Measurements from ENCODE around the gene SLC49A3. TPM values are rescaled to one million over a fixed set of nuclear protein-coding genes. Genes with fewer than 3 reads are reported as not detected.
"Not testable (repeated sequence)": the region's sequence is repeated elsewhere in the genome, so short reads cannot be mapped to it uniquely, and the experiment has no call there.

SLC49A3 gene
- total RNA-seq, 1 experiment from 2014 or later = 5.5 TPM

GRCh38 chr4:635851-636627, 52.9 kb downstream of the SLC49A3 start:
- ATAC-seq = no peak
- CTCF ChIA-PET = no interaction called here
- POLR2A ChIA-PET = no interaction called here
- Histone ChIP-seq H4K20me1 (ENCODE audit: insufficient read depth) (no peaks in the 10 kb centered on the region), H3K9ac (ENCODE audit: low read length) (no peak overlapping the region), H3K4me1 (ENCODE audit: control insufficient read depth in 1 of 2, insufficient read depth in 2 of 2, low read length in 2 of 2) (no peaks in the 10 kb centered on the region), H3K27ac (ENCODE audit: low read depth, low read length) (no peak overlapping the region), H3K9me2 (ENCODE audit: insufficient read depth) (no peaks in the 10 kb centered on the region), H3K79me2 (ENCODE audit: insufficient read depth, low read length) (no peaks in the 10 kb centered on the region), H3K9me3 (ENCODE audit: control insufficient read depth in 1 of 2, insufficient read depth in 1 of 2, low read depth in 1 of 2, low read length in 2 of 2) (no peaks in the 10 kb centered on the region; a peak in 1 of 4 replicates), H3K4me3 (replicated peaks in 1 of 2; ENCODE audit: low read depth in 1 of 2, low read length in 2 of 2) (no peak overlapping the region), H3K27me3 (ENCODE audit: insufficient read depth, low read length) (no peaks in the 10 kb centered on the region), H2AFZ (ENCODE audit: low read depth, low read length, poor library complexity, severe bottlenecking) (no peak overlapping the region), H3K36me3 (ENCODE audit: control insufficient read depth in 1 of 2, insufficient read depth in 2 of 2, low read length in 2 of 2) (no peaks in the 10 kb centered on the region), H3K4me2 (ENCODE audit: low read length) (no peak overlapping the region)
- intact Hi-C loops (cut with micrococcal nuclease) = no loop called here
- no peak for TF ChIP-seq YY1 (IDR thresholded peaks at IDR 0.05; ENCODE audit: extremely low read depth, insufficient replicate concordance, low read depth, low read length)
- TF ChIP-seq JUND (IDR thresholded peaks at IDR 0.05) = no peak
- no peak for TF ChIP-seq FOSL1 (IDR thresholded peaks at IDR 0.05; ENCODE audit: low read depth)
- TF ChIP-seq EZH2phosphoT487 (IDR thresholded peaks at IDR 0.05; ENCODE audit: borderline replicate concordance) = no peak
- TF ChIP-seq SIN3A (IDR thresholded peaks at IDR 0.05; ENCODE audit: low read depth) = no peak
- TF ChIP-seq, protein P1, sequence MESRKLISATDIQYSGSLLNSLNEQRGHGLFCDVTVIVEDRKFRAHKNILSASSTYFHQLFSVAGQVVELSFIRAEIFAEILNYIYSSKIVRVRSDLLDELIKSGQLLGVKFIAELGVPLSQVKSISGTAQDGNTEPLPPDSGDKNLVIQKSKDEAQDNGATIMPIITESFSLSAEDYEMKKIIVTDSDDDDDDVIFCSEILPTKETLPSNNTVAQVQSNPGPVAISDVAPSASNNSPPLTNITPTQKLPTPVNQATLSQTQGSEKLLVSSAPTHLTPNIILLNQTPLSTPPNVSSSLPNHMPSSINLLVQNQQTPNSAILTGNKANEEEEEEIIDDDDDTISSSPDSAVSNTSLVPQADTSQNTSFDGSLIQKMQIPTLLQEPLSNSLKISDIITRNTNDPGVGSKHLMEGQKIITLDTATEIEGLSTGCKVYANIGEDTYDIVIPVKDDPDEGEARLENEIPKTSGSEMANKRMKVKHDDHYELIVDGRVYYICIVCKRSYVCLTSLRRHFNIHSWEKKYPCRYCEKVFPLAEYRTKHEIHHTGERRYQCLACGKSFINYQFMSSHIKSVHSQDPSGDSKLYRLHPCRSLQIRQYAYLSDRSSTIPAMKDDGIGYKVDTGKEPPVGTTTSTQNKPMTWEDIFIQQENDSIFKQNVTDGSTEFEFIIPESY (IDR thresholded peaks at IDR 0.05; ENCODE audit: extremely low read depth, insufficient replicate concordance, low read length) = no peak
- no peak for TF ChIP-seq SP1 (IDR thresholded peaks at IDR 0.05; ENCODE audit: low read depth)
- no peak for TF ChIP-seq ELF1 (IDR thresholded peaks at IDR 0.05; ENCODE audit: borderline replicate concordance, low read depth)
- TF ChIP-seq, protein P2, sequence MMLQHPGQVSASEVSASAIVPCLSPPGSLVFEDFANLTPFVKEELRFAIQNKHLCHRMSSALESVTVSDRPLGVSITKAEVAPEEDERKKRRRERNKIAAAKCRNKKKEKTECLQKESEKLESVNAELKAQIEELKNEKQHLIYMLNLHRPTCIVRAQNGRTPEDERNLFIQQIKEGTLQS (IDR thresholded peaks at IDR 0.05) = no peak
- TF ChIP-seq POLR2A (IDR thresholded peaks at IDR 0.05; ENCODE audit: borderline replicate concordance, extremely low read depth, insufficient read depth, insufficient read length) = no peak
- DNase-seq (ENCODE audit: low read depth, low spot score) = no peak
- RAD21 ChIA-PET (ENCODE audit: low non-redundant PET in 1 of 2, low total read pairs in 2 of 2, uncharacterized antibody in 2 of 2, unreplicated experiment in 2 of 2) = no interaction called here
- BruUV-seq (replicated peaks) = no TSS peak

DNA sequence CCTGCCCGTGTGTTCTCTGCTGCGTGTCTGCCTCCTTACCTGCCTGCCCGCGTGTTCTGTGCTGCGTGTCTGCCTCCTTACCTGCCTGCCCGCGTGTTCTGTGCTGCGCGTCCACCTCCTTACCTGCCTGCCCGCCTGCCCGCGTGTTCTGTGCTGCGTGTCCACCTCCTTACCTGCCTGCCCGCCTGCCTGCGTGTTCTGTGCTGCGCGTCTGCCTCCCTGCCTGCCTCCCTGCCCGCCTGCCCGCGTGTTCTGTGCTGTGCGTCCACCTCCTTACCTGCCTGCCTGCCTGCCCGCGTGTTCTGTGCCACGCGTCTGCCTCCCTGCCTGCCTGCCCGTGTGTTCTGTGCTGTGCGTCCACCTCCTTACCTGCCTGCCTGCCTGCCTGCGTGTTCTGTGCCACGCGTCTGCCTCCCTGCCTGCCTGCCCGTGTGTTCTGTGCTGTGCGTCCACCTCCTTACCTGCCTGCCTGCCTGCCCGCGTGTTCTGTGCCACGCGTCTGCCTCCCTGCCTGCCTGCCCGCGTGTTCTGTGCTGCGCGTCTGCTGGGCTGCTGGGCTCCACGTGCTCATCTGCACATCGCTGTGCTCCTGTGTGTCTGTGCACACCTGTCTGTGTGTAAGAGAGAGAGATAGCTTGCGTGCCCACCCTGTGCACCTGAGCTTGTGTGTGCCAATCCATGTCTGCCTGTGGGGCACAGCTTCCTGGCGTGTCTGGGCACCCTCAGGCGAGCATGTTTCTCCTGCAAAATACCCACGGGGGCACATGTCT, 53.7 kb downstream of the SLC49A3 start:
- H3K4me3 ChIP-seq (replicated peaks in 1 of 2; ENCODE audit: low read depth in 1 of 2, low read length in 2 of 2); H3K27me3 ChIP-seq (ENCODE audit: insufficient read depth, low read length); H3K9me3 ChIP-seq (ENCODE audit: control insufficient read depth in 1 of 2, insufficient read depth in 1 of 2, low read depth in 1 of 2, low read length in 2 of 2); H3K4me1 ChIP-seq (ENCODE audit: control insufficient read depth in 1 of 2, insufficient read depth in 2 of 2, low read length in 2 of 2); BruUV-seq (replicated peaks); intact Hi-C loops (cut with micrococcal nuclease); DNase-seq (ENCODE audit: low read depth, low spot score); ATAC-seq; H3K9ac ChIP-seq (ENCODE audit: low read length); H3K79me2 ChIP-seq (ENCODE audit: insufficient read depth, low read length); H4K20me1 ChIP-seq (ENCODE audit: insufficient read depth); H3K4me2 ChIP-seq (ENCODE audit: low read length); H3K36me3 ChIP-seq (ENCODE audit: control insufficient read depth in 1 of 2, insufficient read depth in 2 of 2, low read length in 2 of 2); H3K27ac ChIP-seq (ENCODE audit: low read depth, low read length); CTCF ChIA-PET; H2AFZ ChIP-seq (ENCODE audit: low read depth, low read length, poor library complexity, severe bottlenecking); RAD21 ChIA-PET (ENCODE audit: low non-redundant PET in 1 of 2, low total read pairs in 2 of 2, uncharacterized antibody in 2 of 2, unreplicated experiment in 2 of 2); POLR2A ChIA-PET; H3K9me2 ChIP-seq (ENCODE audit: insufficient read depth): not testable (repeated sequence)

Measured in HCT116 (cell line).